Tibial nerve (tissue), 4 donors: ENCODE data around the gene PAPPA. TPM values are rescaled to one million over a fixed set of nuclear protein-coding genes. Genes with fewer than 3 reads are reported as not detected.

ENCODE experiments used
- DNase-seq, 2 donors: peaks; one replicate each; pipeline ENCODE4 v3.0.0-alpha.2; 2019; ENCODE audit warnings: low spot score in 2 of 2
- H3K27ac ChIP-seq, 4 donors: fragments of 200-600 bp; sonication (generic) in 3 of 4; one replicate each; pipeline ENCODE4 v1.5.1; 2017 to 2019; ENCODE audit warnings: mild to moderate bottlenecking in 1 of 4
- H3K27me3 ChIP-seq, 2 donors: fragments of 200-600 bp; sonication (generic) in 1 of 2; one replicate each; pipeline versions ENCODE4 v1.5.1 to v1.6.0; 2017 to 2019
- H3K36me3 ChIP-seq, 3 donors: fragments of 200-600 bp; sonication (generic); one replicate each; pipeline ENCODE4 v1.5.1; 2018 to 2019
- H3K4me1 ChIP-seq, 4 donors: fragments of 200-600 bp; sonication (generic) in 3 of 4; one replicate each; pipeline ENCODE4 v1.5.1; 2017 to 2019
- H3K4me3 ChIP-seq, 4 donors: fragments of 200-600 bp; sonication (generic) in 3 of 4; one replicate each; pipeline ENCODE4 v1.5.1; 2017 to 2019; ENCODE audit warnings: mild to moderate bottlenecking in 1 of 4, moderate library complexity in 1 of 4
- H3K9me3 ChIP-seq, 4 donors: fragments of 200-600 bp; sonication (generic) in 3 of 4; one replicate each; pipeline ENCODE4 v1.5.1; 2017 to 2019
- EP300 ChIP-seq, 2 donors: sonication (generic); formaldehyde crosslinking; IDR thresholded peaks; one replicate each; pipeline ENCODE4 v1.6.1; 2017; ENCODE audit warnings: antibody characterized with exemption in 2 of 2, mild to moderate bottlenecking in 1 of 2
- POLR2A ChIP-seq, 2 donors: fragments of 450-650 bp; IDR thresholded peaks; one replicate each; pipeline ENCODE4 v1.6.1; 2017; ENCODE audit warnings: antibody characterized with exemption in 2 of 2, mild to moderate bottlenecking in 2 of 2, moderate library complexity in 2 of 2
- WGBS, 2 donors: methylation state at CpG; one replicate each; pipeline ENCODE4 v1.1.5; 2018; 5-methylcytosine and 5-hydroxymethylcytosine counted together
- total RNA-seq, 4 donors: library from RNA; depleted of rRNA; stranded (reverse); fragments of >200 nt; gene quantifications; one replicate each; pipeline ENCODE4 v1.1.0, GENCODE V29; 2016
- TF ChIP-seq, protein P1 (sequence below), 5 experiments: fragments of 200-600 bp in 3 of 5; fragments of 450-650 bp in 2 of 5; sonication (generic) in 3 of 5; IDR thresholded peaks; one replicate each; pipeline ENCODE4 v1.5.1; 2016 to 2019; ENCODE audit warnings: antibody characterized with exemption in 5 of 5, mild to moderate bottlenecking in 3 of 5, moderate library complexity in 2 of 5

PAPPA gene
- total RNA-seq, 4 donors from 2014 or later: 1.0 to 8.1 (median 4.0) TPM

DNA sequence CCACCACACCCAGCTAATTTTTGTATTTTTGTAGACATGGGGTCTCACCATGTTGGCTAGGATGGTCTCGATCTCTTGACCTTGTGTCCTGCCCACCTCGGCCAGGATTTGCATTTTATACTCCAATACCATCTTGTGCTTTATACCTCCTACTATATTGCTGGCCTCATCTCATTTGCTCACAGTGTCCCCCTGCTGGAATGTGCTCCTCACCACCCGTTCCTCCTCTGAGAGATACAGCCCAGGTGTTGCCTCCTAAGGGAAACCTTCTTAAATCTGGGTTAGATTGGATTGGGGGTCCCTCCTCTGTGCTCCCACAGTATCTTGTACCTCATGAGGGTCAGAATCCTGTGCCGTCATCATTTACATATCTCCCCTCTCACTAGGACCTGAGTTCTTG lies 131.7 kb downstream of the PAPPA start:
- H3K9me3 ChIP-seq: no peaks in the 10 kb centered on the region
- no peak for DNase-seq
- TF ChIP-seq, protein P1, sequence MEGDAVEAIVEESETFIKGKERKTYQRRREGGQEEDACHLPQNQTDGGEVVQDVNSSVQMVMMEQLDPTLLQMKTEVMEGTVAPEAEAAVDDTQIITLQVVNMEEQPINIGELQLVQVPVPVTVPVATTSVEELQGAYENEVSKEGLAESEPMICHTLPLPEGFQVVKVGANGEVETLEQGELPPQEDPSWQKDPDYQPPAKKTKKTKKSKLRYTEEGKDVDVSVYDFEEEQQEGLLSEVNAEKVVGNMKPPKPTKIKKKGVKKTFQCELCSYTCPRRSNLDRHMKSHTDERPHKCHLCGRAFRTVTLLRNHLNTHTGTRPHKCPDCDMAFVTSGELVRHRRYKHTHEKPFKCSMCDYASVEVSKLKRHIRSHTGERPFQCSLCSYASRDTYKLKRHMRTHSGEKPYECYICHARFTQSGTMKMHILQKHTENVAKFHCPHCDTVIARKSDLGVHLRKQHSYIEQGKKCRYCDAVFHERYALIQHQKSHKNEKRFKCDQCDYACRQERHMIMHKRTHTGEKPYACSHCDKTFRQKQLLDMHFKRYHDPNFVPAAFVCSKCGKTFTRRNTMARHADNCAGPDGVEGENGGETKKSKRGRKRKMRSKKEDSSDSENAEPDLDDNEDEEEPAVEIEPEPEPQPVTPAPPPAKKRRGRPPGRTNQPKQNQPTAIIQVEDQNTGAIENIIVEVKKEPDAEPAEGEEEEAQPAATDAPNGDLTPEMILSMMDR (IDR thresholded peaks at IDR 0.05): no peak
- TF ChIP-seq EP300 (IDR thresholded peaks at IDR 0.05) (no peak), POLR2A (IDR thresholded peaks at IDR 0.05) (no peak)
- no peak overlapping the region for H3K4me3 ChIP-seq
- no peaks in the 10 kb centered on the region for H3K4me1 ChIP-seq
- no peaks in the 10 kb centered on the region for H3K36me3 ChIP-seq
- H3K27ac ChIP-seq: no peak overlapping the region
- H3K27me3 ChIP-seq: no peaks in the 10 kb centered on the region
- WGBS, 2 donors: 87 to 93% methylated on average over 4 of the region's 4 CpGs

DNA sequence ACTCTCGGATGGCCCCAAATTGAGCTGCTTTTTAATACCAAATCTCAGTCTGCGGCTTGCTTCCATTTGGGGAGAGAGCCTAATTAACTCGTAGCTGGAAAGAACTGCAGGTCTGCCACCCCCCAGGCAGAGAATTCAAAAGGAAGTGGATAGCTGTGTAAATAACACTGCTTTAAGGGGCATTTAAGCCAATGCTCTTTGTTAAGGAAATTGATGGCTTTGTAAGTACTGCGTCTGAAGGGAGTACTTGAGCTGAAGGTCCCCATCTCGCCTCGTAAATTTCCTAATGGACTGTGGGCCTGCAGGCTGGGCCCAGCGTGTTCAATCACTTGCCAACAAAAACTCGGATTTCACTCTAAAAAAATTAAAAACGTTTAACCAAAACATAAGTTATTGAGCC lies 132.7 kb downstream of the PAPPA start:
- WGBS, 2 donors: 42 to 49% methylated on average over 9 of the region's 9 CpGs
- no peak for DNase-seq
- H3K36me3 ChIP-seq: no peaks in the 10 kb centered on the region
- H3K27ac ChIP-seq: no peak overlapping the region
- no peaks in the 10 kb centered on the region for H3K27me3 ChIP-seq
- H3K4me1 ChIP-seq: no peaks in the 10 kb centered on the region
- TF ChIP-seq, protein P1 (IDR thresholded peaks at IDR 0.05): no peak
- no peak for TF ChIP-seq POLR2A (IDR thresholded peaks at IDR 0.05)
- no peak for TF ChIP-seq EP300 (IDR thresholded peaks at IDR 0.05)
- no peak overlapping the region for H3K4me3 ChIP-seq
- no peaks in the 10 kb centered on the region for H3K9me3 ChIP-seq

DNA sequence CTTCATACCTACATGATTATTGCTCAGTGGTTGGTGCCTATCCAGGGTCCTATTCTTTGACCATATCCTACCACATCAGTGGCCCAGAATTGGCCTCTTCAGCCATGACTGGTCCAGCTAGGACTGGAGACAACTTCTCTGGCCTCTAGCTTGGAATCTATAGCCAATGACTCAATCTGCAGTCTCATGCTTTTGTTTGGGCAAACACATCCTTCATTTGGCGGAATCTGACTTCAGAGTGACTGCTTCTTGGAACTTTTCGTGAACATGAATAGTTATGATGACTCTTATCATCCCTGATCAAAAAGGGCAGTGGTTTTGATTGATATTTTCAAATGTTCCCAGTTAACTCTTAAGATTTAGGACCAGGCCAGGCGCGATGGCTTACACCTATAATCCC lies 134.1 kb downstream of the PAPPA start:
- H3K27ac ChIP-seq: no peak overlapping the region

DNA sequence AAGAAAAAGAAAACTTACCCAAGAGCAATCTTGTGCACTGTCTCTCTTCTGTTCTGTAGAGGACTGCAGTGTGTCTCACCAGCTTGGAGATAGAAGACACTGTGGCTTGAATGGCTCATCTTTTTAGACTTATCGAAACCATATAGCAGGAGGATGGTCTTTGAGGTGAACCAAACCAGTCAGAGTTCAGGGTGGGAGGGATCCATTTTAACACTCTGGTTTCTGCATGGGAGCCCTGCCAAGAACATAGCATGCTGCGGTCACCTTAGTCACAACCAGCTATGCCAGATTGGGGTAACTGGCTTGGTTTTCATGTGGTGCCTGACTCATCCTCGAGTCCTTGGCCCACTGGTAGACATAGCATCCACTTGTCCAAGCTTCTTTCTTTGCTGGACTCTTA lies 135.1 kb downstream of the PAPPA start:
- H3K36me3 ChIP-seq: no peaks in the 10 kb centered on the region
- DNase-seq: no peak
- 85 to 95% methylated on average over 3 of the region's 3 CpGs for WGBS, 2 donors
- no peaks in the 10 kb centered on the region for H3K27me3 ChIP-seq
- TF ChIP-seq, protein P1 (IDR thresholded peaks at IDR 0.05): no peak
- TF ChIP-seq EP300 (IDR thresholded peaks at IDR 0.05) (no peak), POLR2A (IDR thresholded peaks at IDR 0.05) (no peak)
- H3K9me3 ChIP-seq: no peaks in the 10 kb centered on the region
- no peak overlapping the region for H3K27ac ChIP-seq
- no peak overlapping the region for H3K4me3 ChIP-seq
- H3K4me1 ChIP-seq: no peaks in the 10 kb centered on the region

More for the DNA sequence above, 134.1 kb downstream of the PAPPA start:
- Histone ChIP-seq H3K4me3 (no peak overlapping the region), H3K9me3 (no peaks in the 10 kb centered on the region), H3K36me3 (no peaks in the 10 kb centered on the region), H3K27me3 (no peaks in the 10 kb centered on the region), H3K4me1 (no peaks in the 10 kb centered on the region)
- DNase-seq: no peak
- 92 to 95% methylated on average over 4 of the region's 4 CpGs for whole genome bisulfite sequencing, 2 donors
- TF ChIP-seq POLR2A (IDR thresholded peaks at IDR 0.05): no peak
- TF ChIP-seq EP300 (IDR thresholded peaks at IDR 0.05): no peak
- TF ChIP-seq, protein P1 (IDR thresholded peaks at IDR 0.05): no peak

DNA sequence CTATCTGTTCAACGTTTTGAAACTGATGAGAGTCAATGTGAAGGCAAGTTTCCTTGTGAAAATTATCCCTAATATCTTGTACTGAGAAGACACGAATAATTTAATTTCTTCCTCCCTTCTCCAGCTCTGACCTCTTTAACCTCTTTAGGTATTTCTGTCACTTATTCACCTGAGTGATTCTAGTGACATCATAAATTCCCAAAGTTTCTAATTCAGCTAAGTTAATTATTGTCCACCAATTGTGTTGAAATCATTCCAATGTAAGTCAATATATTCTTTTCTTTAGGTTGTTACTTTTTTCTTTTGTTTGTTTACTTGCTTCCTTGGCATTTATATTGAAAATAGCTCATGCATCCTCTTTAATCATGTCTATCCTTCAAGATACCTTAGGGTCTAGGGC lies 143.8 kb downstream of the PAPPA start:
- no peaks in the 10 kb centered on the region for H3K9me3 ChIP-seq
- no peak overlapping the region for H3K27ac ChIP-seq
- no peaks in the 10 kb centered on the region for H3K4me1 ChIP-seq
- no peak for DNase-seq
- no peak overlapping the region for H3K4me3 ChIP-seq
- no peaks in the 10 kb centered on the region for H3K27me3 ChIP-seq
- TF ChIP-seq, protein P1 (IDR thresholded peaks at IDR 0.05): no peak
- no peak for TF ChIP-seq EP300 (IDR thresholded peaks at IDR 0.05)
- TF ChIP-seq POLR2A (IDR thresholded peaks at IDR 0.05): no peak
- WGBS, 2 donors: 41 to 84% methylated on average over 2 of the region's 2 CpGs
- H3K36me3 ChIP-seq: no peaks in the 10 kb centered on the region
